GM12878 (cell line): ENCODE results near the gene WNK2. TPM values are rescaled to one million over a fixed set of nuclear protein-coding genes. Genes with fewer than 3 reads are reported as not detected.
A peak's percentile ranks its signal among the peaks of the same experiment; 100 is the strongest.

ENCODE experiments used
- ATAC-seq: fragments of 200-7000 bp; cut with Tn5 transposase; 3 replicates; pipeline ENCODE4 v1.9.1; 2020; ENCODE audit warnings: mild to moderate bottlenecking, moderate library complexity
- BruUV-seq: library from RNA; stranded (reverse); fragments of 400-500 nt; replicated peaks from 2 replicates; lab custom pipeline; 2021; lab: Mats Ljungman, UMichigan
- CTCF ChIA-PET: fragments of 300-600 bp; sonication (Branson Sonifier 250); formaldehyde crosslinking; extraction: SDS; loops from one replicate; lab custom pipeline; 2021; ENCODE audit warnings: inconsistent platforms; lab: Yijun Ruan, JAX
- POLR2A ChIA-PET: fragments of 350-600 bp; formaldehyde crosslinking; extraction: SDS; loops from one replicate; lab custom pipeline; 2021; ENCODE audit warnings: inconsistent platforms; lab: Charles Lee
- RAD21 ChIA-PET: fragments of 300-600 bp; sonication (Branson Sonifier 250); formaldehyde crosslinking; loops from one replicate; lab custom pipeline; 2023; ENCODE audit warnings: antibody characterized with exemption; ENCODE audit not compliant: unreplicated experiment; lab: Charles Lee
- SMC1A ChIA-PET: fragments of 300-600 bp; sonication (Branson Sonifier 250); formaldehyde crosslinking; loops from one replicate; lab custom pipeline; 2023; ENCODE audit not compliant: unreplicated experiment, uncharacterized antibody; lab: Charles Lee
- DNase-seq: peaks from one replicate; pipeline ENCODE4 v3.0.0-alpha.2; 2011; ENCODE audit warnings: low read depth, low spot score
- FAIRE-seq: peaks from 3 replicates; lab custom pipeline; 2011; peaks lifted over from hg19 to GRCh38; lab: Jason Lieb, UNC
- H2AFZ ChIP-seq: 2 replicates; pipeline ENCODE4 v1.6.0; 2011; ENCODE audit warnings: low read depth, low read length, control low read depth; ENCODE audit not compliant: control insufficient read depth
- H3K27ac ChIP-seq: 2 replicates; pipeline ENCODE4 v1.5.1; 2011; ENCODE audit warnings: control low read depth; ENCODE audit not compliant: control insufficient read depth, insufficient read depth
- H3K27me3 ChIP-seq, 2 experiments: replicated peaks in 1 of 2; 2 replicates each; pipeline versions ENCODE4 v1.6.0 to v1.6.1; 2011; ENCODE audit warnings: low read length in 1 of 2; ENCODE audit not compliant: control insufficient read depth in 2 of 2, insufficient read depth in 2 of 2
- H3K36me3 ChIP-seq, 2 experiments: 2 replicates each; pipeline ENCODE4 v1.5.1; 2011; ENCODE audit warnings: low read length in 1 of 2; ENCODE audit not compliant: control insufficient read depth in 2 of 2, insufficient read depth in 2 of 2
- H3K4me1 ChIP-seq: 2 replicates; pipeline ENCODE4 v1.6.1; 2011; ENCODE audit warnings: mild to moderate bottlenecking, low read length, moderate library complexity, mixed read lengths; ENCODE audit not compliant: control insufficient read depth, insufficient read depth
- H3K4me2 ChIP-seq: 2 replicates; pipeline ENCODE4 v1.6.0; 2011; ENCODE audit warnings: control low read depth; ENCODE audit not compliant: control insufficient read depth, insufficient read depth
- H3K4me3 ChIP-seq: fragments of 200-600 bp; sonication (generic); 2 replicates; pipeline ENCODE4 v1.5.1; 2016
- H3K79me2 ChIP-seq: 2 replicates; pipeline ENCODE4 v1.6.0; 2011; ENCODE audit warnings: low read length; ENCODE audit not compliant: control insufficient read depth, insufficient read depth
- H3K9ac ChIP-seq: 2 replicates; pipeline ENCODE4 v1.8.0; 2011; ENCODE audit warnings: low read length, control low read depth, mixed read lengths; ENCODE audit not compliant: control insufficient read depth, insufficient read depth
- H3K9me3 ChIP-seq: replicated peaks from 3 replicates; pipeline ENCODE4 v1.5.1; 2011; ENCODE audit warnings: mild to moderate bottlenecking, low read length; ENCODE audit not compliant: control insufficient read depth, insufficient read depth
- H4K20me1 ChIP-seq: 2 replicates; pipeline ENCODE4 v1.6.0; 2011; ENCODE audit not compliant: control insufficient read depth, insufficient read depth
- EZH2 ChIP-seq: IDR thresholded peaks from 2 replicates; pipeline ENCODE4 v1.6.1; 2012; ENCODE audit warnings: low read depth, mild to moderate bottlenecking, control low read depth, inconsistent platforms, low read length, borderline replicate concordance; ENCODE audit not compliant: control insufficient read depth
- KDM1A ChIP-seq: fragments of 200-600 bp; sonication (generic); IDR thresholded peaks from 2 replicates; pipeline ENCODE4 v1.6.1; 2016; ENCODE audit warnings: borderline replicate concordance
- RAD21 ChIP-seq: IDR thresholded peaks from 2 replicates; pipeline ENCODE4 v1.6.1; 2011; ENCODE audit warnings: mild to moderate bottlenecking, low read depth, low read length, moderate library complexity; ENCODE audit not compliant: insufficient read depth
- REST ChIP-seq: IDR thresholded peaks from 2 replicates; pipeline ENCODE4 v1.6.1; 2012; ENCODE audit warnings: mild to moderate bottlenecking, low read depth, low read length
- SMC3 ChIP-seq: IDR thresholded peaks from 2 replicates; pipeline ENCODE4 v1.6.1; 2011; ENCODE audit warnings: low read length, improper control_type of control experiment, borderline replicate concordance
- SREBF1 ChIP-seq: IDR thresholded peaks from 2 replicates; pipeline ENCODE4 v1.6.1; 2012; ENCODE audit warnings: mild to moderate bottlenecking, low read length
- SUZ12 ChIP-seq: fragments of 200-600 bp; sonication (generic); IDR thresholded peaks from one replicate; pipeline ENCODE4 v1.6.1; 2018; ENCODE audit warnings: antibody characterized with exemption, mild to moderate bottlenecking; ENCODE audit not compliant: unreplicated experiment
- ZBTB4 ChIP-seq: fragments of 450-650 bp; formaldehyde crosslinking; IDR thresholded peaks from 2 replicates; pipeline ENCODE4 v1.4.0; 2022; ENCODE audit warnings: mild to moderate bottlenecking, moderate library complexity
- ZNF384 ChIP-seq: IDR thresholded peaks from 2 replicates; pipeline ENCODE4 v1.6.1; 2012; ENCODE audit warnings: low read depth, mild to moderate bottlenecking, low read length, improper control_type of control experiment, borderline replicate concordance
- WGBS: methylation state at CpG from one replicate; pipeline ENCODE4 v1.1.6; 2016; ENCODE audit warnings: low lambda C conversion rate; ENCODE audit not compliant: insufficient replicate concordance, insufficient coverage; ENCODE audit errors: missing lambda C conversion rate; 5-methylcytosine and 5-hydroxymethylcytosine counted together
- in situ Hi-C: fragments of 300-500 bp; cut with MboI; formaldehyde crosslinking; loops from 9 replicates; pipeline ENCODE4 v1.14.3; 2018; ENCODE audit warnings: mixed read lengths
- intact Hi-C: fragments of 100-400 bp; cut with micrococcal nuclease; formaldehyde crosslinking; loops from one replicate; pipeline ENCODE4 v1.14.2; 2022; ENCODE audit not compliant: unreplicated experiment
- polyA plus RNA-seq, 11 experiments: library from polyadenylated mRNA; depleted of rRNA in 4 of 11; unstranded in 6 of 11; stranded (reverse) in 5 of 11; fragments of >200 nt; fragmentation: Nextera tagmentation in 4 of 11; fragmentation: Illumina TruSeq in 1 of 11; extraction: Ambion mirVana in 4 of 11; extraction: Trizol in 1 of 11; gene quantifications; 1 replicate in 1 of 11; 2 replicates in 10 of 11; pipeline versions ENCODE4 v1.2.1 to v1.2.3, GENCODE V29; 2011 to 2016; ENCODE audit warnings: inconsistent platforms in 2 of 11, missing spikeins in 2 of 11, low read depth in 1 of 11
- total RNA-seq, 4 experiments: library from RNA; depleted of rRNA in 3 of 4; stranded (reverse); fragments of >200 nt in 3 of 4; fragmentation: Illumina TruSeq in 1 of 4; extraction: Trizol in 1 of 4; gene quantifications; 2 replicates each; pipeline versions ENCODE4 v1.2.1 to v1.2.3, GENCODE V29; 2013 to 2021
- TF ChIP-seq, protein P1 (sequence below): fragments of 450-650 bp; IDR thresholded peaks from 2 replicates; pipeline ENCODE4 v1.6.1; 2017; ENCODE audit warnings: mild to moderate bottlenecking, moderate library complexity

WNK2 gene
- total and polyA plus RNA-seq, 10 of the 15 experiments (the other 5 are each of a cell fraction or from before 2014, with no cell fraction given), result 0.15 TPM; not detected in 9

GRCh38 chr9:93302586-93303257 is 118.8 kb downstream of the WNK2 start:
- CTCF ChIA-PET, result interaction anchor here (0.6 to 2.3 kb wide), 16 partner anchors 8 to 348 kb away, joined by 3 to 16 read pairs (median 3); no protein-coding TSS in a partner anchor
- 17% methylated on average over 6 of the region's 6 CpGs for WGBS
- Histone ChIP-seq H3K4me1 (no peaks in the 10 kb centered on the region), H3K9ac (no peak overlapping the region), H4K20me1 (no peaks in the 10 kb centered on the region), H3K9me3 (no peaks in the 10 kb centered on the region), H3K36me3 (no peaks in the 10 kb centered on the region), H3K4me2 (no peak overlapping the region), H2AFZ (no peak overlapping the region), H3K79me2 (no peaks in the 10 kb centered on the region), H3K4me3 (no peak overlapping the region), H3K27me3 (no peaks in the 10 kb centered on the region; a peak in 1 of 4 replicates), H3K27ac (no peak overlapping the region)
- no TSS peak for BruUV-seq
- RAD21 ChIA-PET, result interaction anchor here (0.7 to 1.9 kb wide), 12 partner anchors 12 to 346 kb away, joined by 3 to 9 read pairs (median 4); no protein-coding TSS in a partner anchor
- POLR2A ChIA-PET, result no interaction called here
- ATAC-seq, result peak; percentile 90
- intact Hi-C loops, result loop anchor here (1.0 kb wide), 3 partner anchors 142 to 345 kb away; no protein-coding TSS in a partner anchor
- SMC1A ChIA-PET, result interaction anchor here (0.7 to 1.5 kb wide), 4 partner anchors 194 to 350 kb away, joined by 3 to 5 read pairs (median 3); no protein-coding TSS in a partner anchor
- DNase-seq, result no peak
- no peak for FAIRE-seq
- in situ Hi-C loops, result loop anchor here (5.0 to 10.0 kb wide), 3 partner anchors 140 to 348 kb away; no protein-coding TSS in a partner anchor
- TF ChIP-seq RAD21 (peak; percentile 63), SREBF1 (no peak), EZH2 (no peak), REST (no peak), ZBTB4 (no peak), SMC3 (peak; percentile 60; the same call in 1 of the 2 replicates), KDM1A (no peak), SUZ12 (no peak), ZNF384 (no peak)
- TF ChIP-seq, protein P1, sequence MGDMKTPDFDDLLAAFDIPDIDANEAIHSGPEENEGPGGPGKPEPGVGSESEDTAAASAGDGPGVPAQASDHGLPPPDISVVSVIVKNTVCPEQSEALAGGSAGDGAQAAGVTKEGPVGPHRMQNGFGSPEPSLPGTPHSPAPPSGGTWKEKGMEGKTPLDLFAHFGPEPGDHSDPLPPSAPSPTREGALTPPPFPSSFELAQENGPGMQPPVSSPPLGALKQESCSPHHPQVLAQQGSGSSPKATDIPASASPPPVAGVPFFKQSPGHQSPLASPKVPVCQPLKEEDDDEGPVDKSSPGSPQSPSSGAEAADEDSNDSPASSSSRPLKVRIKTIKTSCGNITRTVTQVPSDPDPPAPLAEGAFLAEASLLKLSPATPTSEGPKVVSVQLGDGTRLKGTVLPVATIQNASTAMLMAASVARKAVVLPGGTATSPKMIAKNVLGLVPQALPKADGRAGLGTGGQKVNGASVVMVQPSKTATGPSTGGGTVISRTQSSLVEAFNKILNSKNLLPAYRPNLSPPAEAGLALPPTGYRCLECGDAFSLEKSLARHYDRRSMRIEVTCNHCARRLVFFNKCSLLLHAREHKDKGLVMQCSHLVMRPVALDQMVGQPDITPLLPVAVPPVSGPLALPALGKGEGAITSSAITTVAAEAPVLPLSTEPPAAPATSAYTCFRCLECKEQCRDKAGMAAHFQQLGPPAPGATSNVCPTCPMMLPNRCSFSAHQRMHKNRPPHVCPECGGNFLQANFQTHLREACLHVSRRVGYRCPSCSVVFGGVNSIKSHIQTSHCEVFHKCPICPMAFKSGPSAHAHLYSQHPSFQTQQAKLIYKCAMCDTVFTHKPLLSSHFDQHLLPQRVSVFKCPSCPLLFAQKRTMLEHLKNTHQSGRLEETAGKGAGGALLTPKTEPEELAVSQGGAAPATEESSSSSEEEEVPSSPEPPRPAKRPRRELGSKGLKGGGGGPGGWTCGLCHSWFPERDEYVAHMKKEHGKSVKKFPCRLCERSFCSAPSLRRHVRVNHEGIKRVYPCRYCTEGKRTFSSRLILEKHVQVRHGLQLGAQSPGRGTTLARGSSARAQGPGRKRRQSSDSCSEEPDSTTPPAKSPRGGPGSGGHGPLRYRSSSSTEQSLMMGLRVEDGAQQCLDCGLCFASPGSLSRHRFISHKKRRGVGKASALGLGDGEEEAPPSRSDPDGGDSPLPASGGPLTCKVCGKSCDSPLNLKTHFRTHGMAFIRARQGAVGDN, result no peak
